Trophoblast cell (in vitro differentiated cells and primary cell): ENCODE data around the gene BCL11B.

Experiments
- DNase-seq, 2 donors: peaks; one replicate each; pipeline ENCODE4 v3.0.0-alpha.2; 2016
- H2AFZ ChIP-seq: 2 replicates; pipeline ENCODE4 v1.6.1; 2013; ENCODE audit warnings: low read length, moderate library complexity, mild to moderate bottlenecking; ENCODE audit not compliant: insufficient read depth, poor library complexity
- H2AK5ac ChIP-seq: 2 replicates; pipeline ENCODE4 v1.6.1; 2013; ENCODE audit warnings: mild to moderate bottlenecking, low read length
- H2BK120ac ChIP-seq: 2 replicates; pipeline ENCODE4 v1.6.1; 2013; ENCODE audit warnings: low read length, mild to moderate bottlenecking, moderate library complexity; ENCODE audit not compliant: insufficient read depth, poor library complexity
- H2BK12ac ChIP-seq: 2 replicates; pipeline ENCODE4 v1.6.1; 2013; ENCODE audit warnings: mild to moderate bottlenecking, low read length, moderate library complexity
- H2BK5ac ChIP-seq: 2 replicates; pipeline ENCODE4 v1.6.1; 2013; ENCODE audit warnings: low read length, low read depth, moderate library complexity, mild to moderate bottlenecking; ENCODE audit not compliant: poor library complexity
- H3K14ac ChIP-seq: 2 replicates; pipeline ENCODE4 v1.6.1; 2013; ENCODE audit warnings: mild to moderate bottlenecking, low read length
- H3K18ac ChIP-seq: 2 replicates; pipeline ENCODE4 v1.6.1; 2013; ENCODE audit warnings: mild to moderate bottlenecking, low read length
- H3K23ac ChIP-seq: 2 replicates; pipeline ENCODE4 v1.6.1; 2013; ENCODE audit warnings: low read length
- H3K27ac ChIP-seq: 2 replicates; pipeline ENCODE4 v1.5.1; 2013; ENCODE audit warnings: low read depth, mild to moderate bottlenecking, inconsistent platforms, low read length, moderate library complexity
- H3K27me3 ChIP-seq: 2 replicates; pipeline ENCODE4 v1.6.1; 2013; ENCODE audit warnings: inconsistent platforms, mild to moderate bottlenecking, low read length, moderate library complexity; ENCODE audit not compliant: insufficient read depth
- H3K36me3 ChIP-seq, 2 experiments: 1 replicate in 1 of 2; 2 replicates in 1 of 2; pipeline ENCODE4 v1.6.1; 2013; ENCODE audit warnings: low read length in 2 of 2, mild to moderate bottlenecking in 2 of 2, moderate library complexity in 1 of 2; ENCODE audit not compliant: insufficient read depth in 2 of 2, control insufficient read depth in 1 of 2
- H3K4ac ChIP-seq: 2 replicates; pipeline ENCODE4 v1.6.1; 2013; ENCODE audit warnings: low read depth, mild to moderate bottlenecking, low read length, moderate library complexity
- H3K4me1 ChIP-seq, 2 experiments: 1 replicate in 1 of 2; 2 replicates in 1 of 2; pipeline ENCODE4 v1.6.1; 2013; ENCODE audit warnings: low read length in 2 of 2, mild to moderate bottlenecking in 2 of 2, moderate library complexity in 1 of 2; ENCODE audit not compliant: insufficient read depth in 2 of 2, control insufficient read depth in 1 of 2
- H3K4me2 ChIP-seq: 2 replicates; pipeline ENCODE4 v1.6.1; 2013; ENCODE audit warnings: inconsistent platforms, mild to moderate bottlenecking, low read length, moderate library complexity
- H3K4me3 ChIP-seq: 2 replicates; pipeline ENCODE4 v1.5.1; 2013; ENCODE audit warnings: mild to moderate bottlenecking, low read depth, low read length, inconsistent platforms
- H3K79me1 ChIP-seq: one replicate; pipeline ENCODE4 v1.6.1; 2013; ENCODE audit warnings: low read length
- H3K79me2 ChIP-seq: 2 replicates; pipeline ENCODE4 v1.6.1; 2013; ENCODE audit warnings: low read length, mild to moderate bottlenecking; ENCODE audit not compliant: control insufficient read depth, insufficient read depth, poor library complexity
- H3K9ac ChIP-seq: 2 replicates; pipeline ENCODE4 v1.6.1; 2013; ENCODE audit warnings: mild to moderate bottlenecking, low read length
- H3K9me3 ChIP-seq: 2 replicates; pipeline ENCODE4 v1.6.1; 2013; ENCODE audit warnings: low read depth, mild to moderate bottlenecking, control low read depth, inconsistent platforms, low read length; ENCODE audit not compliant: insufficient read depth
- H4K12ac ChIP-seq: 2 replicates; pipeline ENCODE4 v1.6.1; 2013; ENCODE audit warnings: low read depth, mild to moderate bottlenecking, low read length, moderate library complexity
- H4K8ac ChIP-seq: 2 replicates; pipeline ENCODE4 v1.6.1; 2013; ENCODE audit warnings: low read depth, mild to moderate bottlenecking, low read length, moderate library complexity
- H4K91ac ChIP-seq: one replicate; pipeline ENCODE4 v1.6.1; 2013; ENCODE audit warnings: low read depth, mild to moderate bottlenecking, low read length, moderate library complexity
- WGBS: extraction: QIAGEN DNeasy Blood & Tissue Kit; methylation state at CpG from one replicate; pipeline ENCODE4 v1.1.7; 2013; ENCODE audit warnings: missing lambda C conversion rate; ENCODE audit not compliant: insufficient read length, insufficient coverage; ENCODE audit errors: extremely low coverage; 5-methylcytosine and 5-hydroxymethylcytosine counted together

BCL11B gene

DNA sequence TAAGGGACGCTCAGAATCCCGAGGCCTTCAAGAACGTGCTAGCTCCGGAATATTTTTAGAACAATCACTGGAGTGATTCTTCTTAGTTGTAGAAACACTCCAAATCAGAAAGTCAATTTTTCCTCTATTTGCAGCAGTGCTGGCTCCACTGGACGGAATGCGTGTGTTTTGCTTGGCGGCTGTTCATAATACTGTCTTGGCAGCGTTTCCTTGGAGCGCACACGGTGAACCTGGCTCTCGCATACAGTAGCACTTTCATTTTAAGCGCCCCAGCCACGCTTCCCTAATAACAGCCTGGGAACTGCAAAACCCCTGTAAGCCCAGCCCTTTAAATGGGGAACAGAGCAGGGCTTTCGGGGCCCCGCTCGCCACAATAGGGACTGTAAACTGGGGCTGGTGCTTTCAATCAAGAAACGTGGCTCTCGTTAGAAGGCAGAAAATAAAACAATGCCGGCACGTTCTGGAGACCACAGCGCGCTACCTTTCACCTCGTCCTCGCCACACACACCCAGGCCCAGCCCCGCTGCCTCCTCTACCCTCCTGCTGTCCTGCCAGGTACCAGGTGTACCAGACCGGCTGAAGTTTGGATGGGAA, 79.9 kb downstream of the BCL11B start:
- Histone ChIP-seq H3K36me3 (no peaks in the 10 kb centered on the region), H3K4ac (no peak overlapping the region), H2AFZ (no peak overlapping the region), H3K23ac (no peak overlapping the region), H4K91ac (no peak overlapping the region), H3K4me1 (peaks cover 4% of the 10 kb centered on the region in 2 experiments), H3K9me3 (no peaks in the 10 kb centered on the region), H2AK5ac (no peak overlapping the region), H3K27me3 (no peaks in the 10 kb centered on the region), H3K14ac (no peak overlapping the region), H4K8ac (no peak overlapping the region), H3K4me3 (no peak overlapping the region), H2BK5ac (no peak overlapping the region), H3K18ac (no peak overlapping the region), H4K12ac (no peak overlapping the region), H3K79me1 (no peaks in the 10 kb centered on the region), H3K4me2 (no peak overlapping the region), H2BK12ac (no peak overlapping the region), H3K9ac (no peak overlapping the region), H3K27ac (no peak overlapping the region), H2BK120ac (no peak overlapping the region), H3K79me2 (peaks cover 6% of the 10 kb centered on the region)
- DNase-seq, result no peak
- WGBS, result no CpG with 5 or more reads among the region's 26 CpGs

DNA sequence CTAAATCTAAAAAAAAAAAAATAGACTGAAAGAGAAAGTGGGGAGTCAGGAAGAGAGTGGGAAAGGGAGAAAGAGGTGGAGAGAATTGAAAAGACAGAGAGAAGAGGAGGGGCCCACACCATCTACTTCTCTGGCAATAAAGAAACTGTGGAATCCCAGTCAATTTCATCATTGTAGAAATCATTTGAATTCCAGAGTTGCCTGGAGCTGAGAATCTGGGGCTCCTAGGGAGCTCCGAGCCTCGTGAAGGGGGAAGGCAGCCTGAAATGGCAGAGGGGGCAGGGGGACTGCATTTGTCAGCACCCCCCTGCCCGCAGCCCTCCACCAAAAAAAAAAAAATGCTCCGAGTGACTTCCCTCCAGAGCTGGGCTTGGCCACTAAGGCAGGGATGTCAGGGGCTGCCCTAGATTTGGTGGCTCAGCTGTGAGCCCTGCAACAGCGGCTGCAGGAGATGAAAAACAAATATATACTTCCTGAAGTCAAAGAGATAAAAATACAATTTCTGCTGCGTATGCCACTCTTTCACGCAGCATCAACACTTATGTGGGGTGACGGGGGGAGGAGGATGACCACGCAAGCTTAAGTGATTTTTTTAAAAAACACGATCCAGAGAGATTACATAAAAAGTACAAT, 80.5 kb downstream of the BCL11B start:
- H3K79me1 ChIP-seq, result no peaks in the 10 kb centered on the region
- no peak overlapping the region for H4K91ac ChIP-seq
- no peaks in the 10 kb centered on the region for H3K27me3 ChIP-seq
- no peak overlapping the region for H3K27ac ChIP-seq
- H3K36me3 ChIP-seq, result no peaks in the 10 kb centered on the region
- H3K14ac ChIP-seq, result no peak overlapping the region
- no peak overlapping the region for H3K9ac ChIP-seq
- H3K9me3 ChIP-seq, result no peaks in the 10 kb centered on the region
- H3K23ac ChIP-seq, result no peak overlapping the region
- H3K4ac ChIP-seq, result no peak overlapping the region
- DNase-seq, result no peak
- no peak overlapping the region for H2AK5ac ChIP-seq
- H4K8ac ChIP-seq, result no peak overlapping the region
- no peak overlapping the region for H3K4me2 ChIP-seq
- H3K79me2 ChIP-seq, result peaks cover 6% of the 10 kb centered on the region
- H2BK5ac ChIP-seq, result no peak overlapping the region
- no CpG with 5 or more reads among the region's 10 CpGs for WGBS
- no peak overlapping the region for H3K18ac ChIP-seq
- H3K4me1 ChIP-seq, result peaks cover 4% of the 10 kb centered on the region in 2 experiments
- H3K4me3 ChIP-seq, result no peak overlapping the region
- H4K12ac ChIP-seq, result no peak overlapping the region
- H2AFZ ChIP-seq, result no peak overlapping the region
- H2BK12ac ChIP-seq, result no peak overlapping the region
- H2BK120ac ChIP-seq, result no peak overlapping the region

DNA sequence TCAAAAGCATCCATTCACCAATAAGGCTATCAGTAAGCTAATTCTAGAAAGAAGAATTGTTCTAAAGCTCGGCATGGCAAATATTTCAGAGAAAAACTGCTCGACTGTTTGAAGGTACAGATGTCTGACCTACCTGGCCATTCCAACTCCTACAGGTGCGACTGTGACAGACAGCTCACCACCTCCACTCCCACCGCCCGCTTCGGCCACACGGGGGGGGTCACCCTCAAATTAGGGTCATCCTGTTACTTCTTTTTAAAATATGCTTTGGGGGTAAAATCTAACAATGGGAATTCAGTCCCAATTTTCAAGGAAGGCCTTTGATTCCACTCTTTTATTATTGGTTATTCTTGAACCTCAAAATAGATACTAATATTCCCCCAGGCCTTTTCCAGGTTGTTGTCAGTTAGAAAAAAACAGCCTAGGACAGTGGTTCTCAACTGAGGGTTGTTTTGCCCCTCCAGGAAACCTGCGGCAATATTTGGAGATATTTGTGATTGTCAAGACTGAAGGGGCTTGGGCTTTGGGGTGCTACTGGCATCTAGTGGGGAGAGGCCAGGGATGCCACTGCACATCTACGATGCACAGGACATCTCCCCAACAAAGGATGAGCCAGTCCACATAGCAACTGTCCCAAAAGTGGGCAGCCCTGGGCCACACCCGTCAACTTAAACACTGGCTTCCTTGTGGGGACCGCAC, 81.2 kb downstream of the BCL11B start:
- Histone ChIP-seq H4K8ac (no peak overlapping the region), H2BK5ac (no peak overlapping the region), H3K14ac (no peak overlapping the region), H3K79me2 (peaks cover 6% of the 10 kb centered on the region), H2AK5ac (no peak overlapping the region), H2AFZ (no peak overlapping the region), H4K91ac (no peak overlapping the region), H3K4me2 (no peak overlapping the region), H4K12ac (no peak overlapping the region), H3K23ac (no peak overlapping the region), H3K4me1 (peaks cover 4% of the 10 kb centered on the region in 2 experiments), H3K9me3 (no peaks in the 10 kb centered on the region), H2BK120ac (no peak overlapping the region), H3K27ac (no peak overlapping the region), H3K4me3 (no peak overlapping the region), H2BK12ac (no peak overlapping the region), H3K18ac (no peak overlapping the region), H3K79me1 (no peaks in the 10 kb centered on the region), H3K36me3 (no peaks in the 10 kb centered on the region), H3K27me3 (no peaks in the 10 kb centered on the region), H3K4ac (no peak overlapping the region), H3K9ac (no peak overlapping the region)
- DNase-seq, result no peak
- WGBS, result no CpG with 5 or more reads among the region's 11 CpGs

DNA sequence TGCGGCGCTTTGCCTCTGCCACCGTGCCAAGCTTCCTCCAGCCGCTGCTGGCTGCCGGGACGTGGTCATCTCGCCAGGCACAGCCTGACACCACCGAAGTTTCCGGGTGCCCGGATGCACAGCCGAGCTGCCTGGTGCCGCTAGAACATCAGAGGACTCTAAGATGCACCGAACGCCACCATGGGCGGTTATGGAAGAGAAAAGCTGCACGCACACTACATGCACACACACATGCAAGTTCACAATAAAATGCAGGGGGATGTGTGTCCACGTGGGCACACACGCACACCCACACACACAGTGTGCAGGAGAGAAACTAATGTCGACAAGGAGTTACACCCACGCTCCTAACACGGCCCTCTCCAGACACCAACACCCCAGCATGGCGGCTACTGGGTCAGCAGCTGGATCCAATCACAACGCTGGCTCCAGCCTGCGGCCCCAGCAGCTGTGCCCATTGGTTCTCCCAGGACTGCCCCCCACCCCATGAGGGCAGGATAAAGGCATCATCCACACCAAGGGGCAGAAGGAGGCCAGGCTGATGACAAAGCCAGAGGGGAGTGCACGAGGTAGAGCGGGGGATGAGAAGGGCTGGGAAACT, 82.7 kb downstream of the BCL11B start:
- no peak overlapping the region for H3K4ac ChIP-seq
- H4K12ac ChIP-seq, result no peak overlapping the region
- no peak overlapping the region for H3K14ac ChIP-seq
- no peak overlapping the region for H2BK12ac ChIP-seq
- no peaks in the 10 kb centered on the region for H3K4me1 ChIP-seq
- no peak overlapping the region for H3K9ac ChIP-seq
- H3K27ac ChIP-seq, result no peak overlapping the region
- no peaks in the 10 kb centered on the region for H3K79me1 ChIP-seq
- no peaks in the 10 kb centered on the region for H3K36me3 ChIP-seq
- H2AK5ac ChIP-seq, result no peak overlapping the region
- no peak overlapping the region for H2AFZ ChIP-seq
- H3K79me2 ChIP-seq, result peaks cover 4% of the 10 kb centered on the region
- H3K23ac ChIP-seq, result no peak overlapping the region
- H3K4me2 ChIP-seq, result no peak overlapping the region
- H4K8ac ChIP-seq, result no peak overlapping the region
- H2BK120ac ChIP-seq, result no peak overlapping the region
- no peak overlapping the region for H3K4me3 ChIP-seq
- no peaks in the 10 kb centered on the region for H3K27me3 ChIP-seq
- no peak overlapping the region for H2BK5ac ChIP-seq
- no peak for DNase-seq
- H3K9me3 ChIP-seq, result no peaks in the 10 kb centered on the region
- WGBS, result no CpG with 5 or more reads among the region's 26 CpGs
- H4K91ac ChIP-seq, result no peak overlapping the region
- no peak overlapping the region for H3K18ac ChIP-seq
